Measurements from ENCODE around the gene TXNRD1. TPM values are rescaled to one million over a fixed set of nuclear protein-coding genes. Genes with fewer than 3 reads are reported as not detected.
A peak's percentile ranks its signal among the peaks of the same experiment; 100 is the strongest.

The TXNRD1 gene
- total RNA-seq, 1 donor from 2014 or later = 176 TPM

DNA sequence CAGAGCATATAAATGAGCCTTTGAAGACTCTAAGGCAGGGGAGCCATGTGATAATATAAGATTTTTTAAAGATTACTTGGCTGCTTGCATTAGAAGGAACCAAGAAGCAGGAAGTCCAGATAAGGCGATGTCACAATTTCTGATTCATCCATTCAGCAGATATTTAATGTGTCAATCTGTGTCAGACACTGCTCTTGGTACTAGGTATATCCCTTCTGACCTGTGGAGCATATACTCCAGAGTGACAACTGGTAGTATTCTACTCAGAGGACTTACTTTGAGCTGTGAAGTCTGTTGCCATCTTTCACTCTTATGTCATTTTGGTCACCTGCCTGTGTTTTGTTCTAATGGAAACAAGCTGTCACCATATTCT, 98.6 kb downstream of the TXNRD1 start:
- TF ChIP-seq EZH2 (IDR thresholded peaks at IDR 0.05; ENCODE audit: insufficient read depth, low read length) = no peak
- TF ChIP-seq, protein P1, sequence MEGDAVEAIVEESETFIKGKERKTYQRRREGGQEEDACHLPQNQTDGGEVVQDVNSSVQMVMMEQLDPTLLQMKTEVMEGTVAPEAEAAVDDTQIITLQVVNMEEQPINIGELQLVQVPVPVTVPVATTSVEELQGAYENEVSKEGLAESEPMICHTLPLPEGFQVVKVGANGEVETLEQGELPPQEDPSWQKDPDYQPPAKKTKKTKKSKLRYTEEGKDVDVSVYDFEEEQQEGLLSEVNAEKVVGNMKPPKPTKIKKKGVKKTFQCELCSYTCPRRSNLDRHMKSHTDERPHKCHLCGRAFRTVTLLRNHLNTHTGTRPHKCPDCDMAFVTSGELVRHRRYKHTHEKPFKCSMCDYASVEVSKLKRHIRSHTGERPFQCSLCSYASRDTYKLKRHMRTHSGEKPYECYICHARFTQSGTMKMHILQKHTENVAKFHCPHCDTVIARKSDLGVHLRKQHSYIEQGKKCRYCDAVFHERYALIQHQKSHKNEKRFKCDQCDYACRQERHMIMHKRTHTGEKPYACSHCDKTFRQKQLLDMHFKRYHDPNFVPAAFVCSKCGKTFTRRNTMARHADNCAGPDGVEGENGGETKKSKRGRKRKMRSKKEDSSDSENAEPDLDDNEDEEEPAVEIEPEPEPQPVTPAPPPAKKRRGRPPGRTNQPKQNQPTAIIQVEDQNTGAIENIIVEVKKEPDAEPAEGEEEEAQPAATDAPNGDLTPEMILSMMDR (IDR thresholded peaks at IDR 0.05; ENCODE audit: insufficient read depth, low read depth, low read length) = no peak
- Histone ChIP-seq H3K27ac (ENCODE audit: low read depth, low read length) (no peak overlapping the region), H3K36me3 (ENCODE audit: insufficient read depth, low read length) (peaks cover 65% of the 10 kb centered on the region), H3K79me2 (ENCODE audit: insufficient read depth, low read length) (peaks cover 78% of the 10 kb centered on the region), H3K27me3 (ENCODE audit: insufficient read depth, low read length) (no peaks in the 10 kb centered on the region), H3K4me3 (ENCODE audit: insufficient read depth, low read depth, low read length) (no peak overlapping the region), H4K20me1 (ENCODE audit: insufficient read depth, low read length) (peaks cover 71% of the 10 kb centered on the region), H2AFZ (ENCODE audit: low read depth, low read length) (no peak overlapping the region), H3K4me2 (ENCODE audit: low read length) (no peak overlapping the region), H3K9me3 (ENCODE audit: insufficient read depth, low read depth, low read length) (no peaks in the 10 kb centered on the region), H3K4me1 (ENCODE audit: insufficient read depth, low read length) (no peaks in the 10 kb centered on the region), H3K9ac (ENCODE audit: low read length) (no peak overlapping the region)
- Mint-ChIP-seq H3K36me3 (ENCODE audit: low read depth, unreplicated experiment) (peaks cover 19% of the 10 kb centered on the region), H3K4me1 (ENCODE audit: low read depth, unreplicated experiment) (no peaks in the 10 kb centered on the region), H3K27me3 (ENCODE audit: low read depth, unreplicated experiment) (no peaks in the 10 kb centered on the region), H3K27ac (ENCODE audit: unreplicated experiment) (no peak overlapping the region), H3K9me3 (ENCODE audit: unreplicated experiment) (no peaks in the 10 kb centered on the region), H3K4me3 (ENCODE audit: unreplicated experiment) (no peak overlapping the region)
- no peak for DNase-seq (ENCODE audit: low read depth)
- peak; percentile 17 for FAIRE-seq

DNA sequence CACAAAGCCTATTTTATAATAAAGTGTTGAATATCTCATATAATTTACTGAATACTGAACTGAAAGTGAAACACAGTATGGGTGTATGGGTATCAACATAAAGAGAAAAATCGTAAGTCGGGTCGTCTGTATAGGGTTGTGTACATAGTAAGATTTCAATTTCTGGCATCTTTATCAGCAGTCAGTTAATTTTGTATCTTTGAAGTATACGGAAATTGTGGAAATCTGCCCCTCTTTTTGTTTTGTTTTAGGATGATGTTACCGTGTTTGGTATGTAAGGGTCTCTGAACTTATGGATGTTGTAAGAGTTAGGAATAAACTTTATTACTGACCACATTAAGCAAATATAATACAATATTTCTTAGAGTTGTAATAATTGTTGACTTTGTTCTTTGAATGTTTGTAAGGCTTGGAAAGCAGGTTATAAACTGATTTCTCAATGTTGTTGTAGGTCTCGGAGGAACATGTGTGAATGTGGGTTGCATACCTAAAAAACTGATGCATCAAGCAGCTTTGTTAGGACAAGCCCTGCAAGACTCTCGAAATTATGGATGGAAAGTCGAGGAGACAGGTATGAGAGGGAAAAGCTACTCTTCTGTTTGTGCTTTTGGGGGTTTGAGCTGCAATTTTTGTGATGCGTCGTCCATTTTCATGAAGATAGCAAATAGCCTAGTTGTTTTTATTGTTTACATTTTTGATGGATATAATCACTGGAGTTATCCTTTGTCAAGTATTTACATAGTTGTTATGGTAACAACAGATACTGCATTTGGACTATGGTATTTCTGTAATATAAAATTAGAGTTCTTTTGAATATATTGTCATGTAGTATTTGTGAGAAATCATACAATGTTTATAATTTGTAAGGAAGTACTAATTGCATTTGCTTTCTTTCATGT, 100.0 kb downstream of the TXNRD1 start:
- H4K20me1 ChIP-seq (ENCODE audit: insufficient read depth, low read length) = peaks cover 62% of the 10 kb centered on the region
- peaks cover 15% of the 10 kb centered on the region for H3K36me3 Mint-ChIP-seq (ENCODE audit: low read depth, unreplicated experiment)
- DNase-seq (ENCODE audit: low read depth) (no peak), FAIRE-seq (no peak)
- H3K27ac Mint-ChIP-seq (ENCODE audit: unreplicated experiment) = no peak overlapping the region
- H3K4me1 ChIP-seq (ENCODE audit: insufficient read depth, low read length) = no peaks in the 10 kb centered on the region
- no peaks in the 10 kb centered on the region for H3K9me3 ChIP-seq (ENCODE audit: insufficient read depth, low read depth, low read length)
- peaks cover 73% of the 10 kb centered on the region for H3K79me2 ChIP-seq (ENCODE audit: insufficient read depth, low read length)
- H3K27ac ChIP-seq (ENCODE audit: low read depth, low read length) = no peak overlapping the region
- H3K27me3 ChIP-seq (ENCODE audit: insufficient read depth, low read length) = no peaks in the 10 kb centered on the region
- H3K4me2 ChIP-seq (ENCODE audit: low read length) = no peak overlapping the region
- H3K9me3 Mint-ChIP-seq (ENCODE audit: unreplicated experiment) = no peaks in the 10 kb centered on the region
- no peak overlapping the region for H3K4me3 Mint-ChIP-seq (ENCODE audit: unreplicated experiment)
- H3K9ac ChIP-seq (ENCODE audit: low read length) = no peak overlapping the region
- H3K36me3 ChIP-seq (ENCODE audit: insufficient read depth, low read length) = peaks cover 73% of the 10 kb centered on the region
- no peak for TF ChIP-seq EZH2 (IDR thresholded peaks at IDR 0.05; ENCODE audit: insufficient read depth, low read length)
- TF ChIP-seq, protein P1 (IDR thresholded peaks at IDR 0.05; ENCODE audit: insufficient read depth, low read depth, low read length) = no peak
- H3K27me3 Mint-ChIP-seq (ENCODE audit: low read depth, unreplicated experiment) = no peaks in the 10 kb centered on the region
- no peak overlapping the region for H3K4me3 ChIP-seq (ENCODE audit: insufficient read depth, low read depth, low read length)
- no peak overlapping the region for H2AFZ ChIP-seq (ENCODE audit: low read depth, low read length)
- H3K4me1 Mint-ChIP-seq (ENCODE audit: low read depth, unreplicated experiment) = no peaks in the 10 kb centered on the region

DNA sequence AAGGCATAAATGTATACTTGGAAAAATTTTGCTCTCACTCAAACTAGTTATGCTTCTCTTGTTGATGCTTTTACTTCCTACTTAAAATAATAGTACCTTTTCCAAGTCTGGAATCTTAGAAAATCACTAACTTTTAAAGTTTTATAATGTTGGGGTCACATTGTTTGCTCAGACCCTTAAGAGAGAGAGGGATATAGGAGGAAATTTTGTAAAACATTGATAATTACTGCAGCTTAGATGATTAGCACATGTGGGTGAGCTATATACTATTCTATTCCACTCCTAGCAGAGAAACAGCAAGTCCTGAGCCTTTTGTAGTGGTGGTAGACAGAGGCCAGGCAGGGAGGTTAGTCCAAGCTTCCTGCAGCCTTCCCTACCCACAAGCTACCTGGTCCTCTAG, 101.4 kb downstream of the TXNRD1 start:
- no peaks in the 10 kb centered on the region for H3K9me3 Mint-ChIP-seq (ENCODE audit: unreplicated experiment)
- H3K4me3 ChIP-seq (ENCODE audit: insufficient read depth, low read depth, low read length) = no peak overlapping the region
- H3K79me2 ChIP-seq (ENCODE audit: insufficient read depth, low read length) = peaks cover 63% of the 10 kb centered on the region
- peaks cover 61% of the 10 kb centered on the region for H4K20me1 ChIP-seq (ENCODE audit: insufficient read depth, low read length)
- H3K4me1 Mint-ChIP-seq (ENCODE audit: low read depth, unreplicated experiment) = no peaks in the 10 kb centered on the region
- DNase-seq (ENCODE audit: low read depth) (no peak), FAIRE-seq (no peak)
- H3K9me3 ChIP-seq (ENCODE audit: insufficient read depth, low read depth, low read length) = no peaks in the 10 kb centered on the region
- H3K27ac Mint-ChIP-seq (ENCODE audit: unreplicated experiment) = no peak overlapping the region
- H2AFZ ChIP-seq (ENCODE audit: low read depth, low read length) = no peak overlapping the region
- H3K4me3 Mint-ChIP-seq (ENCODE audit: unreplicated experiment) = no peak overlapping the region
- H3K36me3 ChIP-seq (ENCODE audit: insufficient read depth, low read length) = peaks cover 85% of the 10 kb centered on the region
- no peak for TF ChIP-seq EZH2 (IDR thresholded peaks at IDR 0.05; ENCODE audit: insufficient read depth, low read length)
- H3K27me3 ChIP-seq (ENCODE audit: insufficient read depth, low read length) = no peaks in the 10 kb centered on the region
- H3K9ac ChIP-seq (ENCODE audit: low read length) = no peak overlapping the region
- H3K4me2 ChIP-seq (ENCODE audit: low read length) = no peak overlapping the region
- H3K27me3 Mint-ChIP-seq (ENCODE audit: low read depth, unreplicated experiment) = no peaks in the 10 kb centered on the region
- H3K36me3 Mint-ChIP-seq (ENCODE audit: low read depth, unreplicated experiment) = peaks cover 22% of the 10 kb centered on the region
- H3K4me1 ChIP-seq (ENCODE audit: insufficient read depth, low read length) = no peaks in the 10 kb centered on the region
- no peak overlapping the region for H3K27ac ChIP-seq (ENCODE audit: low read depth, low read length)

All from astrocyte (in vitro differentiated cells and primary cell).